HG02970 (cell line): ENCODE data around the gene TMEM125.

Source experiments
- ATAC-seq: cut with Tn5 transposase; IDR thresholded peaks from one replicate; pipeline ENCODE4 v1.9.1; 2021; ENCODE audit warnings: mild to moderate bottlenecking, moderate library complexity, moderate number of reproducible peaks; ENCODE audit not compliant: unreplicated experiment, low FRiP score

TMEM125 gene

GRCh38 chr1:43288785-43289706 is 19.3 kb downstream of the TMEM125 start:
- no peak for ATAC-seq

GRCh38 chr1:43292216-43292615 is 22.4 kb downstream of the TMEM125 start:
- ATAC-seq: no peak

DNA sequence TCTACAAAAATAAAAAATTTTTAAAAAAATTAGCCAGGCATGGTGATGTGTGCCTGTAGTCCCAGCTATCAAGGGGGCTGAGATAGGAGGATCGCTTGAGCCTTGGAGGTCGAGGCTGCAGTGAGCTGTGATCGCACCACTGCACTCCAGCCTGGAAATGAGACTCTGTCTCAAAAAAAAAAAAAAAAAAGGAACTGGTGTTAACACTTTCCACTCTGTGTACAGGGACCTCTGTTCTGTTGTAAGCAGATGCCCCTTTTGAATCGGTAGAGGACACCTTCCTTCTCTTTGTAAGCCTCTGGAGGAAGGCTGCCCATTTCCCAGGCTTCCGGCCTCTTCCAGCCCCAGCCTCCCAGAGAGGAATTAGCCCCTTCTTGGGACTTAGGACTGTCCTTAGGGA is 22.9 kb downstream of the TMEM125 start:
- no peak for ATAC-seq

- ATAC-seq: no peak
Measured at GRCh38 chr1:43293176-43293575, 23.4 kb downstream of the TMEM125 start.

DNA sequence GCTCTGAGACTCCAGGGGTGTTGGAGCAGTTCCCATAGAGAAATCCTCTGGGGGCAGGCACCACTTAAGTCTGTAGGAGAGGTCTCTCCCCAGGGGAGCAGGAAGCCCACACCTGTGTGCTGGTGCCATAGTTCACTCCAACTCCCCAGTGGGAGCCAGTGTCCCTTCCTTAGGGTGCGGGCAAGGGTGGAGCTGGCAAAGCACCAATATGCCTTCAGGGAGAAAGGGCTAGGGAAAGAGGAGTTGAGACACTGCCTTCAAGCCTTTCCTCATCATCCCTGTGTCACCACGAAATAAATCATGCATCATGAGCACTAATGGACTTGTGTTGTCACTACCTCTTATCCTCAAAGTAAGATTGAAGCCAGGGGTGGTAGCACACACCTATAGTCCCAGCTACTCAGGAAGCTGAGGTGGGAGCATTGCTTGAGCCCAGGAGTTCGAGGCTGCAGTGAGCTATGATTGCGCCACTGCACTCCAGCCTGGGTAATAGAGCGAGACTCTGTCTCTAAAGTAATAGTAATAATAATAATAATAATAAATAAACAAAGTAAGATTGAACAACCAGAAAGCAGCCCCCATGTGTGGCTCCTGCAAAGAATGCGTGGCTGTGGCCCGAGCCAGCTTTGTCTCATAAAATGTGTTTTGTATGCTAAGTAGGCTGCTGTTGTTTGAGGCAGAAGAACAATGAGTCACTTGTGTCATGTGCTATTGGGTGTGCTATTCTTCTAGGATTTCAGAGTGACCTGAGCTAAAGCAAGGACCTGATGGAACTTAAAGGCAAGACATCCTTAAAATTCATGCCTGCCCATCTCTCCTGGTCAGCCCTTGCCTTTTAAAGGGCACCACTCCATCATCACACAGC is 24.3 kb downstream of the TMEM125 start:
- ATAC-seq: no peak

DNA sequence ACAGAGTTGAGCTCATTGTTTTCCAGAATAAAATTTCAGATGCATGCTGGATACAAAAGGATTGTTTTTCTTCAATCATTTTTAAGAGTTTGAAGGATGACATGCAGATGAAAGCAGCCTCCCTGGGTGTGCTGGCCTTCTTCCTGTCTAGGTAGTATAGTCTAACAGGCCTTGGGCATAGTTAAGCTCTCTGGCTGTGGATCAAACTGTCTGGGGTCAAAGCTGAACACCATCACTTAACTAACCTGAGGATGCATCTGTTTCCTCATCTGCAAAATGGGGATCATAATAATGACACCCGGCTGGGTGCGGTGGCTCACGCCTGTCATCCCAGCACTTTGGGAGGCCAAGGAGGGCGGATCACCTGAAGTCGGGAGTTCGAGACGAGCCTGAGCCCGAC is 25.0 kb downstream of the TMEM125 start:
- ATAC-seq: no peak

DNA sequence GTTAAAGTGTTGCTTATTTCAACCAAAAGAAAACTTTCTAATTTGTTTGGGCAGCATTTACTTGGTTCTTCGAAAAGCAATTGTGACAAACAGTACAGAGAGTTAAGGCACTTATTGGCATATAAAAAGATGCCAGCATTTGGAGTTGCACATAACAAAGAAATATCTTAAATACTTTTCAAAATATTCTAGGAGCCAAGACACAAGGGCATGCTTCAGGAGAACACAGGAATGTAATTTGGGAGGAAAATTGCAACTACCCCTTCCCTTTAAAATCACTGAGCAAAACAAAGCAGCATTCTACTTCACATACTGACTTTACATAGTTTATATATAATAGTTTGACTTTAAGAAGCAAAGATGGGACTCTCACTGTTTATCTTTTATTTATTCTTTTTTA is 26.4 kb downstream of the TMEM125 start:
- ATAC-seq: no peak

GRCh38 chr1:43298055-43298454 is 28.3 kb downstream of the TMEM125 start:
- no peak for ATAC-seq

DNA sequence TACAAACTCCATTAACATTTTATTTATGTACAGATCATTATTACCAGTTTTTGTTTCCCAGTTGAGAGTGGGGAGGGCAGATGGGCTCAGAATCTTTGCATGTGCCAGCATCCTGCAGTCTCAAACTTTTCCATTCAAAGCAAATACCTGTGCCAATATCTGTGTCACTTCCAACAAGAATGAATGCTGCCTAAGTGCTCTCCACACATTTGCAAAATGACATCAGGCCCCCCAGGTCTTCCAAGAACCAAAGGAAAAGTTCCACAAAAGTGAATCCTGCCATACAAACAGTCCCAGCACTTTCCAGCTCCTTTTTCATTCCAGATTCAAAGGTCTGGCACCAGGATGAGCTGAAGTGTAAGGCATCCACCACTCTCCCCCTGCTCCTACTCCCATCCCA is 29.3 kb downstream of the TMEM125 start:
- no peak for ATAC-seq

DNA sequence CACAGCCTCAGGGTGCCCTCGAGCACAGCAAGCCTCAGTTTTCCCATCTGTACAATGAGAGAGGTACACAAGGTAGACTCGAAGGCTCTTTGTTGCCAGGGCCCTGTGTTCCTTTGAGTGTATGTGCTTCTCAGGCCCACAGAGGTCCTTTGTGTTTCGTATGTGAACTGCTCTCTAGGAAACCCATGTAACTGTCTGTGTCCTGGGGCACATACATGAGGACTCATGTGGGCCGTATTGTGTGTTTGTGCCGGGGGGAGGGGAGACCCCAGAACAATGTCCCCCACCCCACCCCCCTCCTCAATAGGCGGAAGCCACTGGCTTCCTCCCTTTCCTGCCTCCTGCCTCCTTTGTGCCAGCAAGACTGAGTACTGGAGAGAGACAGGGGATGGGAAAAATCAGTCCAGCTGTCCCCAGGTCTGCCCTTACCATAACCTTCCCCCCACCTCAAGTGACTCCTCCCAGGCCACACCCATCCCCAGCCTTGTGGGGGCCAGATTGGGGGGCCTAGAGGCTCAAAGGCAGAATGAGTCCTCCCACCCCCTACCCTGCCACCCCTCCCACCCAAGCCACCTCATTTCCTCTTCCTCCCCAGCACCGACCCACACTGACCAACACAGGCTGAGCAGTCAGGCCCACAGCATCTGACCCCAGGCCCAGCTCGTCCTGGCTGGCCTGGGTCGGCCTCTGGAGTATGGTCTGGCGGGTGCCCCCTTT is 30.8 kb downstream of the TMEM125 start, which contains the start of gene TIE1:
Gene TIE1 (plus strand): TSS at position 605 of the 717 bp plus-strand sequence. CDS start 90 bp downstream, at position 695.
- no peak for ATAC-seq

GRCh38 chr1:43302201-43302600 is 32.4 kb downstream of the TMEM125 start:
- no peak for ATAC-seq

DNA sequence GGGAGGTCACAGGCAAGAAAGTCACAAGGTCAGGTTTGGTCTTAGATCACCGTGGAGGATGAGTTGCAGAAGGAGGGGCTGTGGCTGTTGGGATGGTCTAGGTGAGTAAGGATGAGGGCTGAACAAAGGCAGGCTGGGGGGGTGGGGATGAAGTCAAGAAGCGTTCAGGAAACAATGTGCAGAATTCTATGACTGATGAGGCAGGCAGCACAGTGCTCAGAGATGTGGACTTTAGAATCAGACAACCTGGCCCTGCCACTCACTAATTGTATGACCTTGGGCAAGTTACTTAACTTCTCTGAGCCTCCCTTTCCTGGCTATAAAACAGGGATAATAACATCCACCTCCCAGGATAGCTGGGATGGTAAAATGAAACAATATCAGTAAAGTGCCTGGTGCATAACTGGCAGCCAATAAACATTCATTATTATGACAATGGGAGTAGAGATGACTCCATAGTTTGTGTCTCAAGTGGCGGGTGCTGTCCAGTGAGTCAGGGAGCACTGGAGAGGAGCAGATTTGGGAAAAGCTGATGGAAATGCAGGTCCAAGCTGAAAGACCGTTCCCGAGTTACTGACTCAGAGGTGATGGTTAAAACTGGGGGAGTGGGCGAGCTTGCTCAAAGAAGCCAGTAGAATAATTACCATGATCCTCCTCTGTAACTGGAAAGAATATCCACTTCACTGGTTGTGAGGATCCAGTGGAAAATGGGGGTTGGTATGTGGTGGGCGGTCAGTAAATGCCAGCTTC is 33.1 kb downstream of the TMEM125 start:
- no peak for ATAC-seq

GRCh38 chr1:43303471-43304313 is 33.9 kb downstream of the TMEM125 start:
- ATAC-seq: no peak

DNA sequence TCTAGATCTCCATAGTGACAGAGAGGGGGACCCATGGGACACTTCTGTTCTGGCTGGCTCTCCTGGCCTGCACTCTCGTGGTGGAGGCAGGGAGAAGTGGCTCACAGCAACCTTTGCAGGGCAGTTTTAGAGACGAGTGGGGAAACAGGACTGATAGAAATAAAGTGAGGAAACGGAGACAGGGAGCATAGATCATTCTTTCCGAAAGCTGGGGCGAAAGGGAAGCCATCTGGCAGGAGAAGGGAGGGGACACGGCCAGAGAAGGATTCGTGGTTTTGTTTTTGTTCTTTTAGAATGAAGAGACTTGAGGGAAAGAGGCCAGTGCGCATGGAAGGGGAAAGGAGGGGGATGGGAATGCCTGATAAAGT is 34.5 kb downstream of the TMEM125 start:
- no peak for ATAC-seq

- ATAC-seq: no peak
Measured at GRCh38 chr1:43304771-43305300, 35.1 kb downstream of the TMEM125 start.

- no peak for ATAC-seq
Measured at GRCh38 chr1:43305461-43305860, 35.7 kb downstream of the TMEM125 start.

DNA sequence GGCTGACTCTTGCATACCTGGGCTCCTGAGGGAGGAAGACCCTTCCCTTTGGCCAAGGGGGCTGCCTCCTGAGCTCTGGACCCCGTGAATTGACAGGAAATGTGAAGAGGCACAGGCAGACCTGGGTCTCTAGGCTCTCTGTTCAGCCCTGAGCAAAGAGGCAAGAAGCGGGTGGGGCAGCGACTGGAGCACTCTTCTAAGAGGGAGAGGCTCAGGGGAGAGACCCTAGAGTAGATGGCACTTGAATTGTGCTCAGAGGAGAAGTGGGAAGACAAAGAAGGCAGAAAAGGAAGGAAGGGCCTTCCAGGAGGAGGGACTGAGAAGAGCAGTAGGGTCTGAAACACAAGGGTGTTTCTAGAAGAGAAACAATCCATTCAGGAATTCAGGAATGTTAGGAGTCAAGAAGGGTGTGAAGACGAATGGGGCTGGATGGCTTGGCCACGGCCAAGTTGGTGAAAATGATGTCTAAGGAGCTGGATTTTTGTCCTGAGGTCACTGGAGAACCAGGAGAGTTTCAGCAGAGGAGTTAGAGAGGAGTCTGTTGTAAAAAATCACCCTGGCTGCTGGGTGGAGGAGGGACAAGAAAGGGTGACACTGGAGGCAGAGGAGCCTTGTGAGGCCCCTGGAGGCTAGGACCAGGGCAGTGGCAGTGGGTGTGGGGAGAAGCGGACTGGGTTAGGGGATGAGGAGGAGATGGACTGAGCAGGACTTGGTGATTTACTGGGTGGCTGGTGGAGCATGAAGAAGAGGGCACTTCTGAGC is 36.3 kb downstream of the TMEM125 start:
- ATAC-seq: no peak
